H1 (cell line): ENCODE results near the gene CDADC1. TPM values are rescaled to one million over a fixed set of nuclear protein-coding genes. Genes with fewer than 3 reads are reported as not detected.

Experiments used
- CTCF ChIA-PET: fragments of 300-600 bp; sonication (Branson Sonifier 250); formaldehyde crosslinking; loops from one replicate; lab custom pipeline; 2021; ENCODE audit not compliant: partially characterized antibody; lab: Charles Lee
- POLR2A ChIA-PET: fragments of 300-600 bp; sonication (Branson Sonifier 250); formaldehyde crosslinking; loops from one replicate; lab custom pipeline; 2021; ENCODE audit warnings: inconsistent platforms; ENCODE audit not compliant: partially characterized antibody; lab: Charles Lee
- DNase-seq, 2 experiments: peaks; one replicate each; pipeline versions ENCODE4 v3.0.0 to v3.0.0-alpha.2; 2010 to 2022; ENCODE audit warnings: low spot score in 2 of 2, low read depth in 1 of 2, mixed read lengths in 1 of 2
- FAIRE-seq: peaks from 2 replicates; lab custom pipeline; 2011; peaks lifted over from hg19 to GRCh38; lab: Jason Lieb, UNC
- H2AFZ ChIP-seq: 2 replicates; pipeline ENCODE4 v1.8.1; 2012; ENCODE audit warnings: low read length, inconsistent platforms
- H2AK5ac ChIP-seq: 2 replicates; pipeline ENCODE4 v1.6.1; 2013; ENCODE audit warnings: low read depth, low read length
- H2BK120ac ChIP-seq: replicated peaks from 2 replicates; pipeline ENCODE3; 2013; ENCODE audit warnings: low read depth, low read length, inconsistent platforms
- H2BK12ac ChIP-seq: 2 replicates; pipeline ENCODE4 v1.6.1; 2013; ENCODE audit warnings: low read depth, low read length
- H2BK15ac ChIP-seq: 2 replicates; pipeline ENCODE4 v1.6.1; 2013; ENCODE audit warnings: low read length
- H2BK20ac ChIP-seq: 2 replicates; pipeline ENCODE4 v1.6.1; 2013; ENCODE audit warnings: low read length
- H2BK5ac ChIP-seq: 2 replicates; pipeline ENCODE4 v1.6.1; 2013; ENCODE audit warnings: low read depth, low read length
- H3K14ac ChIP-seq: 2 replicates; pipeline ENCODE4 v1.6.1; 2013; ENCODE audit warnings: inconsistent platforms; ENCODE audit not compliant: insufficient read length
- H3K18ac ChIP-seq: 2 replicates; pipeline ENCODE4 v1.6.1; 2013; ENCODE audit warnings: low read length; ENCODE audit errors: extremely low read depth
- H3K23ac ChIP-seq: 2 replicates; pipeline ENCODE4 v1.6.1; 2013; ENCODE audit warnings: inconsistent platforms; ENCODE audit not compliant: insufficient read length
- H3K23me2 ChIP-seq: 2 replicates; pipeline ENCODE4 v1.6.1; 2013; ENCODE audit warnings: low read depth, low read length
- H3K27ac ChIP-seq: 2 replicates; pipeline ENCODE4 v1.6.1; 2011; ENCODE audit warnings: low read depth, low read length, inconsistent platforms
- H3K27me3 ChIP-seq, 4 experiments: replicated peaks in 1 of 4; 1 replicate in 1 of 4; 2 replicates in 3 of 4; pipeline versions ENCODE4 v1.6.1 to v1.8.1; 2011 to 2013; ENCODE audit warnings: low read length in 3 of 4, mild to moderate bottlenecking in 3 of 4, inconsistent platforms in 2 of 4, mixed read lengths in 2 of 4, moderate library complexity in 1 of 4; ENCODE audit not compliant: control insufficient read depth in 3 of 4, insufficient read depth in 3 of 4; ENCODE audit errors: extremely low read depth in 1 of 4
- H3K36me3 ChIP-seq, 4 experiments: 2 replicates each; pipeline versions ENCODE4 v1.6.1 to v1.8.1; 2011 to 2013; ENCODE audit warnings: mild to moderate bottlenecking in 4 of 4, low read length in 3 of 4, moderate library complexity in 2 of 4, control low read depth in 1 of 4, inconsistent platforms in 1 of 4; ENCODE audit not compliant: insufficient read depth in 4 of 4, control insufficient read depth in 2 of 4
- H3K4ac ChIP-seq: replicated peaks from 2 replicates; pipeline ENCODE3; 2013; ENCODE audit warnings: low read length, low read depth, mixed read lengths, inconsistent platforms; ENCODE audit not compliant: insufficient read length
- H3K4me1 ChIP-seq, 4 experiments: replicated peaks in 1 of 4; 1 replicate in 1 of 4; 2 replicates in 3 of 4; pipeline versions ENCODE4 v1.6.1 to v1.8.1; 2011 to 2013; ENCODE audit warnings: low read length in 3 of 4, inconsistent platforms in 2 of 4, mixed read lengths in 1 of 4; ENCODE audit not compliant: insufficient read depth in 4 of 4, control insufficient read depth in 3 of 4
- H3K4me2 ChIP-seq, 2 experiments: 2 replicates each; pipeline versions ENCODE4 v1.6.1 to v1.8.1; 2011 to 2013; ENCODE audit warnings: low read depth in 2 of 2, low read length in 2 of 2, control low read depth in 1 of 2, inconsistent platforms in 1 of 2, mild to moderate bottlenecking in 1 of 2; ENCODE audit not compliant: insufficient read depth in 1 of 2
- H3K4me3 ChIP-seq, 4 experiments: fragments of 200-600, 300-600 bp in 1 of 4; sonication (generic), shearing (Covaris generic), sonication (Bioruptor Twin) in 1 of 4; 2 replicates each; pipeline versions ENCODE4 v1.5.1 to v1.8.1; 2011 to 2016; ENCODE audit warnings: low read length in 4 of 4, low read depth in 3 of 4, control low read depth in 2 of 4, inconsistent platforms in 2 of 4, mild to moderate bottlenecking in 2 of 4, mixed read lengths in 1 of 4, moderate library complexity in 1 of 4; ENCODE audit not compliant: insufficient read depth in 2 of 4; ENCODE audit errors: extremely low read depth in 1 of 4
- H3K56ac ChIP-seq: replicated peaks from 2 replicates; pipeline ENCODE3; 2013; ENCODE audit warnings: low read depth, mild to moderate bottlenecking, mixed read lengths, low read length, inconsistent platforms; ENCODE audit not compliant: insufficient read length
- H3K79me1 ChIP-seq: 2 replicates; pipeline ENCODE4 v1.6.1; 2013; ENCODE audit warnings: low read depth, low read length, control low read depth
- H3K79me2 ChIP-seq, 2 experiments: 2 replicates each; pipeline versions ENCODE4 v1.6.1 to v1.8.1; 2012 to 2013; ENCODE audit warnings: low read length in 2 of 2, mild to moderate bottlenecking in 2 of 2, inconsistent platforms in 1 of 2; ENCODE audit not compliant: insufficient read depth in 2 of 2, control insufficient read depth in 1 of 2
- H3K9ac ChIP-seq, 4 experiments: replicated peaks in 1 of 4; 1 replicate in 1 of 4; 2 replicates in 3 of 4; pipeline versions ENCODE4 v1.6.1 to v1.8.1; 2011 to 2013; ENCODE audit warnings: low read depth in 3 of 4, low read length in 3 of 4, control low read depth in 2 of 4, mild to moderate bottlenecking in 2 of 4, moderate library complexity in 2 of 4, inconsistent platforms in 1 of 4; ENCODE audit errors: extremely low read depth in 1 of 4
- H3K9me3 ChIP-seq, 2 experiments: 2 replicates each; pipeline versions ENCODE4 v1.6.1 to v1.8.1; 2012 to 2013; ENCODE audit warnings: mild to moderate bottlenecking in 2 of 2, moderate library complexity in 2 of 2, control low read depth in 1 of 2, inconsistent platforms in 1 of 2, low read depth in 1 of 2, low read length in 1 of 2, mixed read lengths in 1 of 2; ENCODE audit not compliant: insufficient read depth in 2 of 2
- H4K20me1 ChIP-seq, 2 experiments: replicated peaks in 1 of 2; 2 replicates each; pipeline versions ENCODE3 to v1.8.1; 2011 to 2013; ENCODE audit warnings: inconsistent platforms in 2 of 2, low read length in 2 of 2, mild to moderate bottlenecking in 1 of 2; ENCODE audit not compliant: insufficient read depth in 2 of 2, control insufficient read depth in 1 of 2
- H4K5ac ChIP-seq: 2 replicates; pipeline ENCODE4 v1.6.1; 2013; ENCODE audit warnings: low read length, low read depth, mixed read lengths, inconsistent platforms; ENCODE audit not compliant: insufficient read length
- H4K8ac ChIP-seq: 2 replicates; pipeline ENCODE4 v1.8.0; 2013; ENCODE audit warnings: mild to moderate bottlenecking, moderate library complexity, low read length, inconsistent platforms; ENCODE audit not compliant: insufficient read depth; ENCODE audit errors: extremely low read depth
- H4K91ac ChIP-seq: replicated peaks from 2 replicates; pipeline ENCODE3; 2013; ENCODE audit warnings: low read length, mixed read lengths, inconsistent platforms; ENCODE audit not compliant: insufficient read length
- SIRT6 ChIP-seq: IDR thresholded peaks from one replicate; pipeline ENCODE4 v1.7.1; 2012; ENCODE audit warnings: low read length, inconsistent platforms
- TAF1 ChIP-seq: IDR thresholded peaks from 2 replicates; pipeline ENCODE4 v1.6.1; 2011; ENCODE audit warnings: mild to moderate bottlenecking, low read depth, low read length
- TEAD4 ChIP-seq: IDR thresholded peaks from 2 replicates; pipeline ENCODE4 v1.6.1; 2012; ENCODE audit warnings: low read depth, low read length, inconsistent platforms, mixed read lengths
- WGBS, 2 experiments: shearing (Covaris generic) in 1 of 2; methylation state at CpG; one replicate each; pipeline versions ENCODE4 v1.1.6 to v1.1.7; 2013 to 2015; ENCODE audit warnings: low lambda C conversion rate in 2 of 2, mixed read lengths in 2 of 2, inconsistent platforms in 1 of 2, low coverage in 1 of 2, missing lambda C conversion rate in 1 of 2; ENCODE audit not compliant: insufficient replicate concordance in 2 of 2, insufficient coverage in 1 of 2, insufficient read length in 1 of 2; ENCODE audit errors: extremely low coverage in 1 of 2, missing lambda C conversion rate in 1 of 2; 5-methylcytosine and 5-hydroxymethylcytosine counted together
- polyA plus RNA-seq, 7 experiments: library from polyadenylated mRNA; depleted of rRNA in 3 of 7; stranded (reverse) in 5 of 7; unstranded in 2 of 7; fragments of >200 nt in 5 of 7; fragments of 200-250 nt in 2 of 7; gene quantifications; 1 replicate in 5 of 7; 2 replicates in 1 of 7; 4 replicates in 1 of 7; pipeline versions ENCODE4 v1.2.1 to v1.2.3, GENCODE V29; 2011 to 2013; ENCODE audit warnings: missing spikeins in 2 of 7, mixed read lengths in 2 of 7
- total RNA-seq: library from RNA; stranded (reverse); fragmentation: NEBNext Ultra II Directional; extraction: Animal tissue kit (Norgen Biotek cat#: 25700); gene quantifications from 2 replicates; pipeline ENCODE4 v1.2.1, GENCODE V29; 2021

Gene CDADC1
- total and polyA plus RNA-seq, 2 of the 8 experiments (the other 6 are each of a cell fraction or from before 2014, with no cell fraction given): 0.98 to 2.7 TPM

GRCh38 chr13:49248622-49249002 is 887 bp downstream of the CDADC1 start:
- no peak overlapping the region for H2BK12ac ChIP-seq
- WGBS, 2 experiments: 21% methylated on average over 6 of the region's 6 CpGs; no CpG with 5 or more reads in 1 of the 2 experiments
- H3K4me2 ChIP-seq: peak overlapping the region; percentile 91 to 100
- DNase-seq (peak in 1 of 2 experiments; percentile 46), FAIRE-seq (peak; percentile 7)
- peak overlapping the region; percentile 19 for H4K91ac ChIP-seq
- H3K9ac ChIP-seq: peak overlapping the region in 3 of 4 experiments; percentile 59 to 67 (median 60); a peak in 4 of 7 replicates
- H3K56ac ChIP-seq: no peak overlapping the region
- no peak overlapping the region for H2BK20ac ChIP-seq
- no peaks in the 10 kb centered on the region for H3K36me3 ChIP-seq
- H3K14ac ChIP-seq: no peak overlapping the region
- H3K4me3 ChIP-seq: peak overlapping the region; percentile 72 to 88 (median 82)
- H3K23ac ChIP-seq: no peak overlapping the region
- no peak overlapping the region for H3K18ac ChIP-seq
- H3K27ac ChIP-seq: no peak overlapping the region
- H2AK5ac ChIP-seq: no peak overlapping the region
- H3K4me1 ChIP-seq: no peaks in the 10 kb centered on the region; a peak in 1 of 7 replicates
- no peaks in the 10 kb centered on the region for H3K9me3 ChIP-seq
- no peaks in the 10 kb centered on the region for H3K27me3 ChIP-seq
- H3K79me2 ChIP-seq: no peaks in the 10 kb centered on the region
- H3K4ac ChIP-seq: no peak overlapping the region
- H2BK15ac ChIP-seq: no peak overlapping the region
- H4K8ac ChIP-seq: peak overlapping the region; percentile 30; the same call in 1 of the 2 replicates
- H2AFZ ChIP-seq: peak overlapping the region; percentile 96
- no peaks in the 10 kb centered on the region for H4K20me1 ChIP-seq
- ChIA-PET CTCF (interaction anchor here (1.0 to 2.6 kb wide), 5 partner anchors 8 to 31 kb away, joined by 4 to 27 read pairs (median 8); no protein-coding TSS in a partner anchor), POLR2A (interaction anchor here (1.3 to 1.9 kb wide), 3 partner anchors 9 to 16 kb away, joined by 3 to 5 read pairs (median 3); no protein-coding TSS in a partner anchor)
- H2BK5ac ChIP-seq: no peak overlapping the region
- no peak overlapping the region for H2BK120ac ChIP-seq
- no peak overlapping the region for H4K5ac ChIP-seq
- H3K23me2 ChIP-seq: peaks cover 12% of the 10 kb centered on the region
- H3K79me1 ChIP-seq: no peaks in the 10 kb centered on the region; the same call in 1 of the 2 replicates
- TF ChIP-seq SIRT6 (no peak), TAF1 (no peak), TEAD4 (no peak)
